HG03460 (cell line): ENCODE data around the gene CHD2.
"Not testable (repeated sequence)": the region's sequence is repeated elsewhere in the genome, so short reads cannot be mapped to it uniquely, and the experiment has no call there.

Source experiments
- ATAC-seq: cut with Tn5 transposase; IDR thresholded peaks from one replicate; pipeline ENCODE4 v1.9.1; 2021; ENCODE audit not compliant: unreplicated experiment

Gene CHD2

GRCh38 chr15:93033434-93034045 lies 133.4 kb downstream of the CHD2 start:
- ATAC-seq: no peak

GRCh38 chr15:93034512-93034911 lies 134.4 kb downstream of the CHD2 start:
- no peak for ATAC-seq

- ATAC-seq: no peak
Observed at GRCh38 chr15:93035092-93035915, 135.2 kb downstream of the CHD2 start.

GRCh38 chr15:93035953-93036810 lies 136.1 kb downstream of the CHD2 start:
- ATAC-seq: peak; percentile 60

- no peak for ATAC-seq
Observed at GRCh38 chr15:93036951-93037819, 137.1 kb downstream of the CHD2 start.

- ATAC-seq: no peak
Observed at GRCh38 chr15:93037820-93038705, 137.9 kb downstream of the CHD2 start.

- ATAC-seq: not testable (repeated sequence)
Observed at GRCh38 chr15:93039562-93040287, 139.6 kb downstream of the CHD2 start.

GRCh38 chr15:93040288-93041158 lies 140.4 kb downstream of the CHD2 start:
- no peak for ATAC-seq

GRCh38 chr15:93041159-93041547 lies 141.0 kb downstream of the CHD2 start:
- no peak for ATAC-seq

- no peak for ATAC-seq
Observed at GRCh38 chr15:93042211-93042610, 142.1 kb downstream of the CHD2 start.

- ATAC-seq: no peak
Observed at GRCh38 chr15:93042691-93043378, 142.7 kb downstream of the CHD2 start.

GRCh38 chr15:93043621-93044300 lies 143.6 kb downstream of the CHD2 start:
- no peak for ATAC-seq

- no peak for ATAC-seq
Observed at GRCh38 chr15:93044301-93045190, 144.4 kb downstream of the CHD2 start.

- ATAC-seq: no peak
Observed at GRCh38 chr15:93045191-93045785, 145.2 kb downstream of the CHD2 start.

GRCh38 chr15:93046120-93046519 lies 146.0 kb downstream of the CHD2 start:
- ATAC-seq: no peak
